GM23338 (cell line): ENCODE measurements around the gene DHRS2. TPM values are rescaled to one million over a fixed set of nuclear protein-coding genes. Genes with fewer than 3 reads are reported as not detected.

Source experiments
- ATAC-seq: fragments of 200-7000 bp; cut with Tn5 transposase; 3 replicates; pipeline ENCODE4 v1.9.1; 2020
- DNase-seq: peaks from one replicate; pipeline ENCODE4 v3.0.0-alpha.2; 2015; ENCODE audit warnings: low spot score
- H2AFZ ChIP-seq: fragments of 200-600 bp; sonication (generic); 2 replicates; pipeline ENCODE4 v1.8.0; 2016; ENCODE audit warnings: antibody characterized with exemption, mild to moderate bottlenecking, moderate library complexity
- H3F3A ChIP-seq: fragments of 200-600 bp; sonication (generic); replicated peaks from 2 replicates; pipeline ENCODE4 v1.8.0; 2017; ENCODE audit warnings: antibody characterized with exemption, mixed run types, low read depth
- H3K27ac ChIP-seq: fragments of 200-600 bp; sonication (generic); 2 replicates; pipeline ENCODE4 v1.6.1; 2016; ENCODE audit warnings: low read depth
- H3K27me3 ChIP-seq: fragments of 200-600 bp; sonication (generic); 2 replicates; pipeline ENCODE4 v1.8.0; 2016; ENCODE audit warnings: mild to moderate bottlenecking, mixed run types, moderate library complexity; ENCODE audit not compliant: insufficient read depth
- H3K36me3 ChIP-seq: fragments of 200-600 bp; sonication (generic); 2 replicates; pipeline ENCODE4 v1.8.0; 2016; ENCODE audit warnings: mild to moderate bottlenecking; ENCODE audit not compliant: insufficient read depth
- H3K4me1 ChIP-seq: fragments of 200-600 bp; sonication (generic); 2 replicates; pipeline ENCODE4 v1.8.0; 2016; ENCODE audit warnings: mild to moderate bottlenecking, moderate library complexity; ENCODE audit not compliant: insufficient read depth
- H3K4me2 ChIP-seq: fragments of 200-600 bp; sonication (generic); 2 replicates; pipeline ENCODE4 v1.7.1; 2017; ENCODE audit warnings: mixed run types
- H3K4me3 ChIP-seq: fragments of 200-600 bp; sonication (generic); 2 replicates; pipeline ENCODE4 v1.6.1; 2016; ENCODE audit warnings: mixed run types
- H3K79me2 ChIP-seq: fragments of 200-600 bp; sonication (generic); replicated peaks from 2 replicates; pipeline ENCODE4 v1.8.0; 2017; ENCODE audit warnings: mild to moderate bottlenecking; ENCODE audit not compliant: insufficient read depth
- H3K9me2 ChIP-seq: fragments of 200-600 bp; sonication (generic); 2 replicates; pipeline ENCODE4 v1.8.0; 2017; ENCODE audit not compliant: insufficient read depth
- H4K20me1 ChIP-seq: fragments of 200-600 bp; sonication (generic); replicated peaks from 2 replicates; pipeline ENCODE4 v1.8.0; 2017; ENCODE audit warnings: mild to moderate bottlenecking; ENCODE audit not compliant: insufficient read depth
- H3K27ac Mint-ChIP-seq: 2 replicates; pipeline ENCODE4 v1.8.0; 2020; ENCODE audit warnings: inconsistent platforms, mild to moderate bottlenecking, moderate library complexity, mixed read lengths
- H3K27me3 Mint-ChIP-seq: 3 replicates; pipeline ENCODE4 v1.8.0; 2022; ENCODE audit warnings: low read depth, mild to moderate bottlenecking, moderate library complexity, mixed read lengths, inconsistent platforms; ENCODE audit not compliant: insufficient read depth, poor library complexity
- H3K36me3 Mint-ChIP-seq: 3 replicates; pipeline ENCODE4 v1.8.0; 2021; ENCODE audit warnings: low read depth, mild to moderate bottlenecking, inconsistent platforms, moderate library complexity, mixed read lengths
- H3K4me1 Mint-ChIP-seq: 3 replicates; pipeline ENCODE4 v1.8.0; 2020; ENCODE audit warnings: mild to moderate bottlenecking, inconsistent platforms, mixed read lengths
- H3K4me3 Mint-ChIP-seq: 3 replicates; pipeline ENCODE4 v1.8.0; 2021; ENCODE audit warnings: moderate library complexity, mild to moderate bottlenecking, inconsistent platforms, mixed read lengths
- H3K9me3 Mint-ChIP-seq: 3 replicates; pipeline ENCODE4 v1.8.0; 2020; ENCODE audit warnings: moderate library complexity, mild to moderate bottlenecking, inconsistent platforms, mixed read lengths
- CREB1 ChIP-seq: fragments of 250-450 bp; sonication (Bioruptor Pico); IDR thresholded peaks from 2 replicates; pipeline ENCODE4 v1.5.0; 2020; ENCODE audit warnings: low read depth, mild to moderate bottlenecking, moderate library complexity
- CTCF ChIP-seq, 2 experiments: fragments of 200-600 bp in 1 of 2; sonication (generic) in 1 of 2; conservative IDR thresholded peaks; 2 replicates each; pipeline versions ENCODE4 v1.5.1 to v1.6.1; 2016 to 2017; ENCODE audit warnings: antibody characterized with exemption in 2 of 2, low read depth in 2 of 2, mild to moderate bottlenecking in 2 of 2, moderate library complexity in 1 of 2
- ETS1 ChIP-seq: IDR thresholded peaks from 2 replicates; pipeline ENCODE4 v1.6.1; 2016; ENCODE audit warnings: antibody characterized with exemption
- EZH2 ChIP-seq: fragments of 200-600 bp; sonication (generic); IDR thresholded peaks from one replicate; pipeline ENCODE4 v1.8.0; 2017; ENCODE audit warnings: antibody characterized with exemption, mild to moderate bottlenecking, low read depth; ENCODE audit not compliant: unreplicated experiment
- EZH2phosphoT487 ChIP-seq: fragments of 200-600 bp; sonication (generic); IDR thresholded peaks from one replicate; pipeline ENCODE4 v1.8.1; 2018; ENCODE audit warnings: antibody characterized with exemption; ENCODE audit not compliant: unreplicated experiment
- JUNB ChIP-seq: IDR thresholded peaks from one replicate; pipeline ENCODE4 v1.6.1; 2016; ENCODE audit warnings: antibody characterized with exemption; ENCODE audit not compliant: unreplicated experiment
- NANOG ChIP-seq: IDR thresholded peaks from 2 replicates; pipeline ENCODE4 v1.6.1; 2016; ENCODE audit warnings: antibody characterized with exemption, borderline replicate concordance
- POLR2AphosphoS5 ChIP-seq: IDR thresholded peaks from 2 replicates; pipeline ENCODE4 v1.6.1; 2016; ENCODE audit warnings: antibody characterized with exemption, low read depth
- REST ChIP-seq: IDR thresholded peaks from one replicate; pipeline ENCODE4 v1.6.1; 2018; ENCODE audit warnings: antibody characterized with exemption; ENCODE audit not compliant: unreplicated experiment
- STAT1 ChIP-seq: IDR thresholded peaks from one replicate; pipeline ENCODE4 v1.6.1; 2016; ENCODE audit warnings: antibody characterized with exemption; ENCODE audit not compliant: unreplicated experiment
- ZNF114 ChIP-seq: fragments of 250-450 bp; sonication (Bioruptor Pico); IDR thresholded peaks from 2 replicates; pipeline ENCODE4 v1.5.0; 2020; ENCODE audit warnings: mild to moderate bottlenecking, moderate library complexity
- ZNF331 ChIP-seq: fragments of 250-450 bp; sonication (Bioruptor Pico); IDR thresholded peaks from 2 replicates; pipeline ENCODE4 v1.5.0; 2020; ENCODE audit warnings: low read depth, mild to moderate bottlenecking, moderate library complexity
- ZNF462 ChIP-seq: fragments of 250-450 bp; sonication (Bioruptor Pico); IDR thresholded peaks from 2 replicates; pipeline ENCODE4 v1.5.0; 2020; ENCODE audit warnings: mild to moderate bottlenecking, moderate library complexity
- polyA plus RNA-seq: library from polyadenylated mRNA; unstranded; fragments of >200 nt; fragmentation: Nextera tagmentation; extraction: Ambion mirVana; gene quantifications from 2 replicates; pipeline ENCODE4 v1.2.1, GENCODE V29; 2016
- total RNA-seq: library from RNA; depleted of rRNA; stranded (reverse); fragments of >200 nt; shearing (Covaris generic); gene quantifications from 2 replicates; pipeline ENCODE4 v1.2.3, GENCODE V29; 2014

The DHRS2 gene
- total and polyA plus RNA-seq, 2 experiments from 2014 or later: 0.42 to 0.48 TPM

GRCh38 chr14:23621204-23621931 lies 14.8 kb upstream of the DHRS2 start:
- no peak overlapping the region for H3K27ac Mint-ChIP-seq
- no peaks in the 10 kb centered on the region for H3F3A ChIP-seq
- H3K36me3 Mint-ChIP-seq: peaks cover 15% of the 10 kb centered on the region
- 0 out of 2 replicates have a peak, but pooled peaks cover 3% of the 10 kb centered on the region for H3K9me2 ChIP-seq
- H3K27ac ChIP-seq: no peak overlapping the region
- no peaks in the 10 kb centered on the region for H4K20me1 ChIP-seq
- H3K79me2 ChIP-seq: no peaks in the 10 kb centered on the region
- no peak overlapping the region for H3K4me2 ChIP-seq
- H3K4me1 ChIP-seq: no peaks in the 10 kb centered on the region
- no peak overlapping the region for H3K4me3 Mint-ChIP-seq
- no peaks in the 10 kb centered on the region for H3K4me1 Mint-ChIP-seq
- TF ChIP-seq CTCF (conservative IDR thresholded peaks at IDR 0.05; ENCODE audit: low read depth in 2 of 2) (no peak), EZH2phosphoT487 (no peak), NANOG (no peak), EZH2 (no peak), REST (no peak), JUNB (no peak), CREB1 (CRISPR knock-in tag) (no peak), POLR2AphosphoS5 (no peak), STAT1 (no peak), ZNF462 (CRISPR knock-in tag) (no peak), ETS1 (no peak), ZNF114 (CRISPR knock-in tag) (no peak), ZNF331 (CRISPR knock-in tag) (no peak)
- ATAC-seq: no peak
- no peak overlapping the region for H2AFZ ChIP-seq
- no peaks in the 10 kb centered on the region for H3K36me3 ChIP-seq
- no peaks in the 10 kb centered on the region for H3K27me3 ChIP-seq
- H3K27me3 Mint-ChIP-seq: peaks cover 7% of the 10 kb centered on the region
- peaks cover 45% of the 10 kb centered on the region for H3K9me3 Mint-ChIP-seq
- no peak overlapping the region for H3K4me3 ChIP-seq
- DNase-seq: no peak
